ENCODE data around the gene TMEM212.

The TMEM212 gene

DNA sequence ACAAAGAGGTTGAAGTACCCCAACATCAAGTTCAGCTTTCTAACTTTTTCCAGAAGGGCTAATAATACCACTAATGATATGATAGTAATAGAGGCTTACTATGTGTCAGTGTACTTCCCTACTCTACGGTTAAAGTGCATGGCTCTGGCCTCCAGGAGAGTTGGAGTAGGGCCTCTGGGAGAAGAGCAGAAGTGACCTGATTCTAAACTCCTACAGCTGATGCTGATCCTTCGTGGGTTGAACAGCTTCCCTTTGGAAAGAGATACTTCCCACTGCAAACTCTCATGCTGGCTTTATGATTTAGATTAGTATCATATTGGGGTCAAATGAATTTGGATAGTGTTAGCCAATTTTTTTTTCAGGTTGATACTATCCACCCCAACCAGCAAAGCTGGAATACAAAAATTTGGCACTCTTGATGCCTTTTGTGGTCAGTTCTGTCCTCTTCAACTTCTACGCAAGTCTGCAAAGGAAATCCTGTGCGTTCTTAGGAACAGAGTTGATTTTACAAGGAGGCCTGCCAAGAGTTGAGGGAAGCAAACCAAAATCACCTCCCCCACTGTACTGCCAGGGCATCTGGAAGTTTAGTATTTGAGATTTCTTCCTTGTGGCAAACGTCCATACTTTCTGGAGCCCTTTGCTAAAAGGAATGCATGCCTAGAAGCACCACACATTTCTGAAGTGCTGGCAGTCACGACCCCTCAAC lies 17.8 kb downstream of the TMEM212 start:
- DNase-seq = peak; percentile 16

DNA sequence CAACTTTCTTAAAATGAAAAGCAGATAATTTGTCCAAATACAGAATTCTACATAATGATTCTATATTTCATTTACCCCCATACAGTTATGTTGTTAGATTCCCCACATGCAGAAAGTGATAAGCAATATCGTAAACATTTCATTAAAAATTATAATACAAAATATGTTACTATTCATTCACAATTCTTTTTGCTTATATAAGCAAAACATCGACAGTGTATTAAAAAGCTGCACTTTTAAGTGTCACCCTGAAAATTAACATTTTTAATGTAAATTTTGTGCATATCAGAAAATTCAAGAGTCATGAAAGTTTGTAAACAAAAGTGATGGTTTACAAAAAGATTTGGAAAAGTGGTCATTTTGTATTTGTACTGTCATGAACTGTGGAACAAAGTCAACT lies 19.2 kb downstream of the TMEM212 start:
- DNase-seq = no peak

GRCh38 chr3:171862993-171863521 lies 19.9 kb downstream of the TMEM212 start:
- no peak for DNase-seq

GRCh38 chr3:171863920-171864319 lies 20.8 kb downstream of the TMEM212 start:
- DNase-seq = no peak

GRCh38 chr3:171865191-171865865 lies 22.2 kb downstream of the TMEM212 start:
- no peak for DNase-seq

DNA sequence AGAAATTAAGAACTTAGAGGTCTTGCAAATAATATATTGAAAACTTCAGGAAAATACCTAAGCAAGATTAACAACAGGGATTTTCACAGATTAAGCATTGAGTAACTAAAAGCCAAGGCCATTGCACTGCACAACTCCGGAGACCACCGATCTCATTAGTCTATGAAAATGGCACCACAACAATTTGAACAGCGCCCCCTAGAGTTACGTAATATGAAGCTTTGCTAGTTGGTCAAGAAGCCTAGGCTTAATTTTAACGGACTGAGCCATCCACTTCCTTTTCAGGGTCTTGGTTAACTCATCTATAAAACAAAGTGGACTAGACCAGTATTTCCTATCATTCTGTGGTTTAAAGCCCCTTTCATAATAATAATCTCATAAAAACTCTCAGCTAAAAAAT lies 24.8 kb downstream of the TMEM212 start:
- DNase-seq = peak; percentile 74

- DNase-seq = no peak
These were observed 28.5 kb downstream of the TMEM212 start for GRCh38 chr3:171871392-171872274.

DNA sequence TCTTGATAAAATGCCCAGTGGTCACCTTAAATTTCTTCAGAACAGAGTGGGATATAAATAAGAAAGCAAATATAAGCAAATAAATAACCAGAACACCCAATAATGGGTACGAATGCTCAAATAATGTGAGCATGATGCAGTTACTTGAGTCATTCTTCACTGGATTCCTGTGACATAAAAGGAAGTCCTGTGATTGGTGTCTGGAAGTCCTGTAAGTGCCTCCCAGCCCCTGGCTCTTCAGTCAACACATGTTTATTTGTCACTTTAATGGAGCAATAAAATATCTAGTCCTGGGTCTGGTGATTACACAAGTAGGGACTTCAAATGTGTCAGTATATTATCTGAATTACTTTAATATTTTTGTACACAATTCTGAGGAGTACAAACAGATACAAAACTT lies 30.4 kb downstream of the TMEM212 start:
- DNase-seq = no peak

GRCh38 chr3:171874251-171874681 lies 31.1 kb downstream of the TMEM212 start:
- DNase-seq = no peak

- DNase-seq = no peak
These were observed 31.7 kb downstream of the TMEM212 start for GRCh38 chr3:171874879-171875278.

DNA sequence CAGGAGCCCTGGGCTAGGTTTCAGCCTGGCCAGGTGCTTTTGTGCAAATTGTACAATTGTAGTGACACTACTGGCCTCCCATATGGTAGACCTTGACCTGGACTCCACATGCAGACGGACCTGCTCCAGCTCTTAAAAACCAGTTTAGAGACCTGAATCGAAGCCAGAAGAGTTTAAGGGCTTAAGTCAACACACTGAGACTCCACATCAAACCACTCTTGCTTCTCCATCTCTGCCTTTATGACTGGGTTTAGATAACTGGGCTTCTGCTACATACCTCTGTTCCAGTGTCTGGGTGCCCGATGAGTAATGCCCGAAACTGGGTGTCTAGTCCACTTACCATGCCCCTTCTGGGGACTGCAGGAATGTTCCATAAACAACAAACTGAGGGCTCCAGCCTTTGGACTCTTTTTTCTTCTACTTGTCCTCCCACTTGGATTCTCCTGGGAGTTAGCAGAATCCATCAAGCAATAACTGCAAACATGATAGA lies 32.8 kb downstream of the TMEM212 start:
- DNase-seq = no peak

- DNase-seq = no peak
These were observed 33.6 kb downstream of the TMEM212 start for GRCh38 chr3:171876680-171877147.

DNA sequence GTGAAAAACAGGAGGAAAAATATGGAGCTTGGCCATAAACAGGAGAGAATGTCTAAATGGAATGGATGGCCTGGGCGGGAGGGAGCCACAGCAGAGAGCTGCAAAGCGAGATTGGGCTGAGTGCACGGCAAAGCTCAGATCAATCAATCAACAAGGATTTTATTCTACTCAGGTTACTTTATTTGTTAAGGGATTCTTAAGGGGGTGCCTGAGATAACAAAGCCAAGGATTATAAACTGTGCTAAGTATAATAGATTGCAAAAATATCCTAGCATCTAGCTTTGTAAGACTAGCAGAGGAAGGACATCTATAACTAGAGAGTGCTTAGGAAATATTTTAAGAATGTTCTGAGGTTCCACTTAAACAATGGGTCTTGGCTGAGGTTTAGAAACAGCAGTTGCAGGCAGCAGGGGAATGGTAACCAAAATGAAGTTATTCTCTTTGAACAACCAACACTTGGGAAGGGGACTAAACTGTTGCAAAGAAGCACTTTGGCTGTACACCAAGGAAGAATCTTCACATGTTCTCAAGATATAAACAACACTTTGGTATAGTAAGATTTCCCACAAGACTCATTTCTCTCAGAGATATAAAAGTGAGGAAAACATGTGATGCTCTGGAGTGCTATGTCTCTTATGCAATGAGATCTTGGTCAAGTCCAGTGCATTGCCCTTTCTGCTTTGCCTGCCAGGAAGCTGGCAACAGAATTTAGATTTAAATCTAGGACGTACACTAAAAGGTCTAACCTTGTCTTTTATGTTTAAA lies 35.5 kb downstream of the TMEM212 start:
- DNase-seq = no peak

- DNase-seq = no peak
These were observed 36.3 kb downstream of the TMEM212 start for GRCh38 chr3:171879472-171879871.

- DNase-seq = no peak
These were observed 37.1 kb downstream of the TMEM212 start for GRCh38 chr3:171880101-171880870.

- DNase-seq = no peak
These were observed 38.1 kb downstream of the TMEM212 start for GRCh38 chr3:171881251-171881650.

GRCh38 chr3:171883257-171883892 lies 40.2 kb downstream of the TMEM212 start:
- DNase-seq = no peak

DNA sequence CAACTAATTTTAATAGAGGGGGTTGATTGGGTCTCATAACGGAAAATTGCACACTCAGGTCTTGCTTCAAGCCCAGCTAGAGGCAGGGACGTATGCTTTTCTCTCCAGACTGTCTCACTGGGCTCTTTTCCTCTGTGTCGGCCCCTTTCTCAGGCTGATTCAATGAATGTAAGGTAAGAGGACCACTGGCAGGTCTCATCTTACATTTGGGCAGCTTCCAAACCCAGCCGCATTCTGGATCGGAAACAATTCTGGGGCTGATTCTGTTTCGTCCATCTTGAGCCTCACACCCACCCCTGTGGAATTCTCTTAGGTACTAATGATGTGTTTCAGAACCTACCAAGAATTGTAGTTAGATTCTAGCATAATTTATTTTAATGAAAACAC lies 40.7 kb downstream of the TMEM212 start:
- no peak for DNase-seq

GRCh38 chr3:171888466-171888865 lies 45.3 kb downstream of the TMEM212 start:
- DNase-seq = no peak

DNA sequence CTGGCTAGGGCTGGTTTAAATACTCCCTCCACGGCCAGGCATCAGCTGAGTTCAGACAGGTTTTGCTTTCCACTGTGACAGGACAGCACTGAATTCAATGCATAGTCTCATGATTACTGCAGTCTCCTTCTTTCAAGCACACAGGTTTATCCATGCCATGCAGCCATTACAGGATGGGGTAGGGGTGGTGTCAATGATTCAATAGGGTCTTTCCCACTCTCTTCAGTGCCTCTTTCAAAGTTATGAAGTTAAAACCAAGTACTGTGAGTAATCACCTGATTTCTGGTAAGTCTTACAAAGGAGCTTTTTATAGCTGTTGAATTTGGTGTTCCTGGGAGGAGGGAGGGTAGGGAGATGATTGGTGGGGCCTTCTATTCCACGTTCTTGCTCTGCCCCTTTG lies 47.2 kb downstream of the TMEM212 start:
- no peak for DNase-seq

- no peak for DNase-seq
These were observed 49.3 kb downstream of the TMEM212 start for GRCh38 chr3:171892457-171892856.
